ENCODE data around the gene PDS5A.
"Not testable (repeated sequence)": the region's sequence is repeated elsewhere in the genome, so short reads cannot be mapped to it uniquely, and the experiment has no call there.

Gene PDS5A

DNA sequence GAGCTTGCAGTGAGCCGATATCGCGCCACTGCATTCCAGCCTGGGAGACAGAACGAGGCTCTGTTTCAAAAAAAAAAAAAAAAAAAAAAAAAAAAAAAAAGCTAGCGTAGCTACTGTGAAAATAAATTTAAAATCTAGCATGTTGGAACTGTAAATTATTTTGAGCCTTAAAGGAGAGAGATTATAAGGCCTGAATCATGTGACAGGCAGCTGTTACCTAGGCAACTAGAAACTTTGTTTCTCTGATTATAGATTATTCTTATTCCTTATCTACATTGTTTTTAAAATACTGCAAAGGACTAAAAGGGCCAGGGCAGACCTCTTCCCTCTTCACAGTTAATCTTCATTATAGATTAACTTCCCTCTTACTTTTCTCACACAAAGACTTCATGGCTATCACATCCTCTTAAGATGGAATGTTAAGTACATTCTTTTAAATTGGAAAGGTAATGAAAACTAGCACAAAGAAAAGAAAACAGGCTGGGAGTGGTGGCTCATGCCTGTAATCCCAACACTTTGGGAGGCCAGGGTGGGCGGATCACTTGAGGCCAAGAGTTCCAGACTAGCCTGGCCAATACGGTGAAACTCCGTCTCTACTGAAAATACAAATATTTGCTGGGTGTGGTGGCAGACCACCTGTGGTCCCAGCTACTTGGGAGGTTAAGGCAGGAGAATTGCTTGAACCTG is 21.1 kb upstream of the PDS5A start (continued):
- TF ChIP-seq, protein P1, sequence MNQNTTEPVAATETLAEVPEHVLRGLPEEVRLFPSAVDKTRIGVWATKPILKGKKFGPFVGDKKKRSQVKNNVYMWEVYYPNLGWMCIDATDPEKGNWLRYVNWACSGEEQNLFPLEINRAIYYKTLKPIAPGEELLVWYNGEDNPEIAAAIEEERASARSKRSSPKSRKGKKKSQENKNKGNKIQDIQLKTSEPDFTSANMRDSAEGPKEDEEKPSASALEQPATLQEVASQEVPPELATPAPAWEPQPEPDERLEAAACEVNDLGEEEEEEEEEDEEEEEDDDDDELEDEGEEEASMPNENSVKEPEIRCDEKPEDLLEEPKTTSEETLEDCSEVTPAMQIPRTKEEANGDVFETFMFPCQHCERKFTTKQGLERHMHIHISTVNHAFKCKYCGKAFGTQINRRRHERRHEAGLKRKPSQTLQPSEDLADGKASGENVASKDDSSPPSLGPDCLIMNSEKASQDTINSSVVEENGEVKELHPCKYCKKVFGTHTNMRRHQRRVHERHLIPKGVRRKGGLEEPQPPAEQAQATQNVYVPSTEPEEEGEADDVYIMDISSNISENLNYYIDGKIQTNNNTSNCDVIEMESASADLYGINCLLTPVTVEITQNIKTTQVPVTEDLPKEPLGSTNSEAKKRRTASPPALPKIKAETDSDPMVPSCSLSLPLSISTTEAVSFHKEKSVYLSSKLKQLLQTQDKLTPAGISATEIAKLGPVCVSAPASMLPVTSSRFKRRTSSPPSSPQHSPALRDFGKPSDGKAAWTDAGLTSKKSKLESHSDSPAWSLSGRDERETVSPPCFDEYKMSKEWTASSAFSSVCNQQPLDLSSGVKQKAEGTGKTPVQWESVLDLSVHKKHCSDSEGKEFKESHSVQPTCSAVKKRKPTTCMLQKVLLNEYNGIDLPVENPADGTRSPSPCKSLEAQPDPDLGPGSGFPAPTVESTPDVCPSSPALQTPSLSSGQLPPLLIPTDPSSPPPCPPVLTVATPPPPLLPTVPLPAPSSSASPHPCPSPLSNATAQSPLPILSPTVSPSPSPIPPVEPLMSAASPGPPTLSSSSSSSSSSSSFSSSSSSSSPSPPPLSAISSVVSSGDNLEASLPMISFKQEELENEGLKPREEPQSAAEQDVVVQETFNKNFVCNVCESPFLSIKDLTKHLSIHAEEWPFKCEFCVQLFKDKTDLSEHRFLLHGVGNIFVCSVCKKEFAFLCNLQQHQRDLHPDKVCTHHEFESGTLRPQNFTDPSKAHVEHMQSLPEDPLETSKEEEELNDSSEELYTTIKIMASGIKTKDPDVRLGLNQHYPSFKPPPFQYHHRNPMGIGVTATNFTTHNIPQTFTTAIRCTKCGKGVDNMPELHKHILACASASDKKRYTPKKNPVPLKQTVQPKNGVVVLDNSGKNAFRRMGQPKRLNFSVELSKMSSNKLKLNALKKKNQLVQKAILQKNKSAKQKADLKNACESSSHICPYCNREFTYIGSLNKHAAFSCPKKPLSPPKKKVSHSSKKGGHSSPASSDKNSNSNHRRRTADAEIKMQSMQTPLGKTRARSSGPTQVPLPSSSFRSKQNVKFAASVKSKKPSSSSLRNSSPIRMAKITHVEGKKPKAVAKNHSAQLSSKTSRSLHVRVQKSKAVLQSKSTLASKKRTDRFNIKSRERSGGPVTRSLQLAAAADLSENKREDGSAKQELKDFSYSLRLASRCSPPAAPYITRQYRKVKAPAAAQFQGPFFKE (tag by site-specific recombination; IDR thresholded peaks at IDR 0.05; ENCODE audit: borderline replicate concordance): no peak
- TF ChIP-seq, protein P2, sequence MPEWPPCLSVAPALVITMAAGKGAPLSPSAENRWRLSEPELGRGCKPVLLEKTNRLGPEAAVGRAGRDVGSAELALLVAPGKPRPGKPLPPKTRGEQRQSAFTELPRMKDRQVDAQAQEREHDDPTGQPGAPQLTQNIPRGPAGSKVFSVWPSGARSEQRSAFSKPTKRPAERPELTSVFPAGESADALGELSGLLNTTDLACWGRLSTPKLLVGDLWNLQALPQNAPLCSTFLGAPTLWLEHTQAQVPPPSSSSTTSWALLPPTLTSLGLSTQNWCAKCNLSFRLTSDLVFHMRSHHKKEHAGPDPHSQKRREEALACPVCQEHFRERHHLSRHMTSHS (tag by site-specific recombination; IDR thresholded peaks at IDR 0.05): no peak
- no peak for TF ChIP-seq ZNF239 (tag by site-specific recombination; IDR thresholded peaks at IDR 0.05)

DNA sequence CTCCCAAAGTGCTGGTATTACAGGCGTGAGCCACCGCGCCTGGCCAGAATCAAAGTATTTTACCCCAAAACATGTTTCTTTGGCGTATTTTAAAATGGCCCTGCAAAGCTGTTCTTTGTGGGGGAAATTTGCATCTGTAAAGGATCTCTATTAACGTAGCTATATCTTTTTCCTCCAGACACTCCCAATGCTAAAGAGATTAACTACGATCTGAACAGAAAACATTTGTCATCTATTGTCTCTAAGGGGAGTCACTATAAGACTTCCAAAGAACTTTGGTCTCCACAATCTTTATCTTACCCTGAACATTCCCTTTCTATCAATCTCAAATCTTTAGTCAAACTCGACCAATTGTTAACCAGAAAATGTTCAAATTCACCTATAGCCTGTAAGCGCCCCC is 19.1 kb upstream of the PDS5A start:
- Histone ChIP-seq H3K27ac (ENCODE audit: extremely low read depth, low read depth, low read length) (no peak overlapping the region), H3K36me3 (ENCODE audit: control insufficient read depth in 2 of 2, insufficient read depth in 1 of 2, low read length in 2 of 2) (no peaks in the 10 kb centered on the region), H3K4me3 (ENCODE audit: low read depth, low read length) (no peak overlapping the region), H3K4me1 (ENCODE audit: control insufficient read depth, insufficient read depth, low read length) (no peaks in the 10 kb centered on the region), H3K9me3 (ENCODE audit: control insufficient read depth, insufficient read depth, low read depth, low read length) (no peaks in the 10 kb centered on the region)
- ChIA-PET POLR2A (no interaction called here), CTCF (no interaction called here)
- TF ChIP-seq, protein P3, sequence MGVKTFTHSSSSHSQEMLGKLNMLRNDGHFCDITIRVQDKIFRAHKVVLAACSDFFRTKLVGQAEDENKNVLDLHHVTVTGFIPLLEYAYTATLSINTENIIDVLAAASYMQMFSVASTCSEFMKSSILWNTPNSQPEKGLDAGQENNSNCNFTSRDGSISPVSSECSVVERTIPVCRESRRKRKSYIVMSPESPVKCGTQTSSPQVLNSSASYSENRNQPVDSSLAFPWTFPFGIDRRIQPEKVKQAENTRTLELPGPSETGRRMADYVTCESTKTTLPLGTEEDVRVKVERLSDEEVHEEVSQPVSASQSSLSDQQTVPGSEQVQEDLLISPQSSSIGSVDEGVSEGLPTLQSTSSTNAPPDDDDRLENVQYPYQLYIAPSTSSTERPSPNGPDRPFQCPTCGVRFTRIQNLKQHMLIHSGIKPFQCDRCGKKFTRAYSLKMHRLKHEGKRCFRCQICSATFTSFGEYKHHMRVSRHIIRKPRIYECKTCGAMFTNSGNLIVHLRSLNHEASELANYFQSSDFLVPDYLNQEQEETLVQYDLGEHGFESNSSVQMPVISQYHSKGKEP (tag by site-specific recombination; IDR thresholded peaks at IDR 0.05): no peak
- TF ChIP-seq ZNF19 (tag by site-specific recombination; IDR thresholded peaks at IDR 0.05; ENCODE audit: low read depth) (no peak), ZNF843 (tag by site-specific recombination; IDR thresholded peaks at IDR 0.05) (no peak), ZNF558 (tag by site-specific recombination; IDR thresholded peaks at IDR 0.05) (no peak), ZNF280C (tag by site-specific recombination; IDR thresholded peaks at IDR 0.05) (no peak), ZEB2 (tag by site-specific recombination; IDR thresholded peaks at IDR 0.05) (no peak)

DNA sequence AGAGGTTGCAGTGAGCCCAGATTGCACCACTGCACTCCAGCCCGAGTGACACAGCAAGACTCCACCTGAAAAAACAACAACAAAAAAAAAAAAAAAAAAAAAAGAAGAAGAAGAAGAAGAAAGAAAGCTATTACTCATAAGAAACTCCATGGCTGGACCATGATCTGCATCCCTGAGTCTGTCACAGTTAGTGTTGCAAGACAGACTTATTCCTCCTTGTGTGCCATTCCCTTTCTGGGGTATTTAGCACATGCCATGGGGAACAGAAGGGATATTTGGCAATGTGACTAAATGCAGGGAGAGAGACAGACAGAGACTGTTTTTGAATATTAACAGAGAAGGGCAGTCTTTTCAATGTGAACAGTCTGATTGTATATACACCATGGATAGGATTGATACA is 16.7 kb upstream of the PDS5A start:
- H3K4me1 ChIP-seq (ENCODE audit: control insufficient read depth, insufficient read depth, low read length): no peaks in the 10 kb centered on the region
- H3K4me3 ChIP-seq (ENCODE audit: low read depth, low read length): no peak overlapping the region
- ChIA-PET CTCF (no interaction called here), POLR2A (no interaction called here)
- H3K36me3 ChIP-seq (ENCODE audit: control insufficient read depth in 2 of 2, insufficient read depth in 1 of 2, low read length in 2 of 2): no peaks in the 10 kb centered on the region
- no peaks in the 10 kb centered on the region for H3K9me3 ChIP-seq (ENCODE audit: control insufficient read depth, insufficient read depth, low read depth, low read length)
- no peak overlapping the region for H3K27ac ChIP-seq (ENCODE audit: extremely low read depth, low read depth, low read length)
- no peak for TF ChIP-seq ZNF202 (tag by site-specific recombination; IDR thresholded peaks at IDR 0.05; ENCODE audit: borderline replicate concordance)
- 0 out of 2 replicates have a peak, but pooled peaks have one; percentile 27 for TF ChIP-seq ZNF2 (tag by site-specific recombination; IDR thresholded peaks at IDR 0.05)
- no peak for TF ChIP-seq ZNF146 (tag by site-specific recombination; IDR thresholded peaks at IDR 0.05)

DNA sequence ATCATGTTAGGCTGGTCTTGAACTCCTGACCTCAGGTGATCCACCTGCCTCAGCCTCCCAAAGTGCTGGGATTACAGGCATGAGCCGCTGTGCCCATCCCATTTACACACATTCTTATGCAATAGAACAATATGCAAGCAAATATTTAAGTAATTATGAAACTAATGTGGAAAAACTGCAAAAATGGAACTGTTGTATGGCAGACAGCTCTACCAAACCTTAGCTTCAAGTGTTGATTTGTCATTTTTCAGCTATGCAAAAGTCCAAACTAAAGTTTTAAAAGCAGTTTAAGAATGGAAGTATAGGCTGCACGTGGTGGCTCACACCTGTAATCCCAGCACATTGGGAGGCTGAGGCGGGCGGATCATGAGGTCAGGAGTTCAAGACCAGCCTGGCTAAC is 11.7 kb upstream of the PDS5A start:
- CTCF ChIA-PET; POLR2A ChIA-PET; H3K4me3 ChIP-seq (ENCODE audit: low read depth, low read length); H3K27ac ChIP-seq (ENCODE audit: extremely low read depth, low read depth, low read length); H3K4me1 ChIP-seq (ENCODE audit: control insufficient read depth, insufficient read depth, low read length); H3K9me3 ChIP-seq (ENCODE audit: control insufficient read depth, insufficient read depth, low read depth, low read length); H3K36me3 ChIP-seq (ENCODE audit: control insufficient read depth in 2 of 2, insufficient read depth in 1 of 2, low read length in 2 of 2): not testable (repeated sequence)
